Muscle layer of colon (tissue), 2 donors: ENCODE measurements around the gene OLFM2.

Source experiments
- H3K27ac ChIP-seq: one replicate; pipeline ENCODE4 v1.7.0; 2013; ENCODE audit warnings: low read depth, mild to moderate bottlenecking, low read length, moderate library complexity
- H3K27me3 ChIP-seq, 2 donors: one replicate each; pipeline ENCODE4 v1.7.0; 2013; ENCODE audit warnings: low read length in 2 of 2, mild to moderate bottlenecking in 2 of 2; ENCODE audit not compliant: insufficient read depth in 2 of 2, control insufficient read depth in 1 of 2
- H3K36me3 ChIP-seq: one replicate; pipeline ENCODE4 v1.7.0; 2013; ENCODE audit warnings: mild to moderate bottlenecking, low read length; ENCODE audit not compliant: insufficient read depth
- H3K4me1 ChIP-seq: one replicate; pipeline ENCODE4 v1.7.0; 2013; ENCODE audit warnings: mild to moderate bottlenecking, low read length; ENCODE audit not compliant: insufficient read depth
- H3K4me3 ChIP-seq, 2 donors: one replicate each; pipeline ENCODE4 v1.7.0; 2013; ENCODE audit warnings: low read length in 2 of 2, low read depth in 1 of 2, mild to moderate bottlenecking in 1 of 2, moderate library complexity in 1 of 2
- H3K9ac ChIP-seq: one replicate; pipeline ENCODE4 v1.7.0; 2013; ENCODE audit warnings: low read length
- H3K9me3 ChIP-seq: one replicate; pipeline ENCODE4 v1.7.0; 2013; ENCODE audit warnings: mild to moderate bottlenecking, low read length
- donor health status: abdominal sarcoma.
- donor health status: Adenocarcinoma of cecum.

OLFM2 gene

GRCh38 chr19:9818734-9819595 lies 117.3 kb downstream of the OLFM2 start, which contains the start of gene FBXL12:
Gene FBXL12, minus strand, starts transcription at chr19:9819079. Its CDS starts 266 bp downstream, at chr19:9818813.
- Histone ChIP-seq H3K9me3 (no peaks in the 10 kb centered on the region), H3K36me3 (peaks cover under 1% of the 10 kb centered on the region), H3K9ac (peak within 1 kb of the TSS; percentile 89), H3K27me3 (no peaks in the 10 kb centered on the region), H3K27ac (peak within 1 kb of the TSS; percentile 98), H3K4me1 (peaks cover 12% of the 10 kb centered on the region), H3K4me3 (peak within 1 kb of the TSS; percentile 55 to 98)

GRCh38 chr19:9818175-9818733 lies 118.1 kb downstream of the OLFM2 start:
- Histone ChIP-seq H3K4me3 (peak overlapping the region; percentile 55 to 98), H3K27ac (peak overlapping the region; percentile 98), H3K4me1 (peaks cover 12% of the 10 kb centered on the region), H3K9me3 (no peaks in the 10 kb centered on the region), H3K9ac (peak overlapping the region; percentile 89), H3K27me3 (no peaks in the 10 kb centered on the region), H3K36me3 (peaks cover 4% of the 10 kb centered on the region)

- no peak overlapping the region for H3K9ac ChIP-seq
- no peaks in the 10 kb centered on the region for H3K27me3 ChIP-seq
- no peak overlapping the region for H3K4me3 ChIP-seq
- H3K9me3 ChIP-seq = no peaks in the 10 kb centered on the region
- no peak overlapping the region for H3K27ac ChIP-seq
- no peaks in the 10 kb centered on the region for H3K4me1 ChIP-seq
- H3K36me3 ChIP-seq = peaks cover 42% of the 10 kb centered on the region
These were observed 125.2 kb downstream of the OLFM2 start for GRCh38 chr19:9811139-9811538.

GRCh38 chr19:9808855-9809824 lies 127.2 kb downstream of the OLFM2 start:
- Histone ChIP-seq H3K27ac (no peak overlapping the region), H3K36me3 (peaks cover 42% of the 10 kb centered on the region), H3K4me3 (no peak overlapping the region), H3K27me3 (no peaks in the 10 kb centered on the region), H3K9ac (no peak overlapping the region), H3K9me3 (no peaks in the 10 kb centered on the region), H3K4me1 (no peaks in the 10 kb centered on the region)

- peaks cover 36% of the 10 kb centered on the region for H3K36me3 ChIP-seq
- no peaks in the 10 kb centered on the region for H3K4me1 ChIP-seq
- H3K4me3 ChIP-seq = no peak overlapping the region
- no peaks in the 10 kb centered on the region for H3K27me3 ChIP-seq
- H3K27ac ChIP-seq = no peak overlapping the region
- no peaks in the 10 kb centered on the region for H3K9me3 ChIP-seq
- H3K9ac ChIP-seq = no peak overlapping the region
These were observed 129.5 kb downstream of the OLFM2 start for GRCh38 chr19:9806803-9807202.
